ENCODE measurements around the gene MTMR10. TPM values are rescaled to one million over a fixed set of nuclear protein-coding genes. Genes with fewer than 3 reads are reported as not detected.

Gene MTMR10
- total and polyA plus RNA-seq, 2 of the 4 experiments (the other 2 are of a cell fraction), result 11.2 to 13.8 TPM

- Histone ChIP-seq H2BK20ac (ENCODE audit: low read depth, low read length) (no peak overlapping the region), H2BK120ac (ENCODE audit: low read depth, low read length) (no peak overlapping the region), H4K20me1 (ENCODE audit: insufficient read depth, low read length) (peaks cover 39% of the 10 kb centered on the region; the same call in 1 of the 2 replicates), H3K4me2 (ENCODE audit: low read depth, low read length) (no peak overlapping the region), H3K36me3 (ENCODE audit: control insufficient read depth, insufficient read depth, low read length) (peaks cover 64% of the 10 kb centered on the region), H2AK9ac (replicated peaks; ENCODE audit: low read depth, low read length, poor library complexity) (no peak overlapping the region), H2BK5ac (ENCODE audit: low read depth, low read length, poor library complexity, severe bottlenecking) (no peak overlapping the region), H2AFZ (replicated peaks; ENCODE audit: low read length, poor library complexity) (no peak overlapping the region), H3K4me1 (ENCODE audit: control insufficient read depth, insufficient read depth, low read length) (peaks cover 26% of the 10 kb centered on the region), H3K4ac (ENCODE audit: low read depth, low read length) (no peak overlapping the region), H3K56ac (ENCODE audit: extremely low read depth, insufficient read depth, low read length) (no peak overlapping the region), H4K8ac (ENCODE audit: low read depth in 2 of 2, low read length in 2 of 2) (no peak overlapping the region), H3K9me1 (ENCODE audit: insufficient read depth, low read length) (peaks cover 29% of the 10 kb centered on the region), H3K14ac (replicated peaks; ENCODE audit: low read depth, low read length) (no peak overlapping the region), H3K9me3 (ENCODE audit: control insufficient read depth, insufficient read depth, low read length) (no peaks in the 10 kb centered on the region), H2BK15ac (ENCODE audit: low read depth, low read length) (no peak overlapping the region), H2AK5ac (ENCODE audit: low read depth, low read length) (no peak overlapping the region), H3K27me3 (ENCODE audit: control insufficient read depth, insufficient read depth, low read length) (no peaks in the 10 kb centered on the region; the same call in 1 of the 2 replicates), H3K79me1 (ENCODE audit: low read depth in 1 of 2, low read length in 2 of 2) (no peaks in the 10 kb centered on the region), H3K9ac (ENCODE audit: low read depth, low read length) (no peak overlapping the region), H3K23ac (ENCODE audit: low read depth, low read length) (no peak overlapping the region), H3K27ac (ENCODE audit: insufficient read depth, low read length) (no peak overlapping the region), H3K18ac (ENCODE audit: low read depth, low read length) (no peak overlapping the region), H3K4me3 (ENCODE audit: insufficient read depth, low read depth, low read length) (no peak overlapping the region), H4K91ac (ENCODE audit: insufficient read depth, low read depth, low read length) (no peak overlapping the region), H4K5ac (ENCODE audit: low read depth, low read length) (no peak overlapping the region)
- dilution Hi-C loops (cut with HindIII; ENCODE audit: low sequenced_read_pairs, unreplicated experiment) (no loop called here), in situ Hi-C loops (cut with MboI; ENCODE audit: low sequenced_read_pairs) (no loop called here), intact Hi-C loops (cut with micrococcal nuclease) (no loop called here)
- ATAC-seq (ENCODE audit: low read depth), result no peak
- 100% methylated on average over 1 of the region's 9 CpGs; no CpG with 5 or more reads in 1 of the 2 experiments for WGBS, 2 experiments (ENCODE audit: extremely low coverage in 2 of 2, insufficient read length in 1 of 2)
- BruUV-seq (replicated peaks), result no TSS peak
- no peak for DNase-seq
- TF ChIP-seq FOS (IDR thresholded peaks at IDR 0.05; ENCODE audit: low read depth, low read length) (no peak), POLR2A (IDR thresholded peaks at IDR 0.05; ENCODE audit: low read depth, low read length) (no peak), USF2 (IDR thresholded peaks at IDR 0.05; ENCODE audit: low read depth, low read length) (no peak), RCOR1 (IDR thresholded peaks at IDR 0.05; ENCODE audit: insufficient replicate concordance, low read length) (no peak), CHD1 (IDR thresholded peaks at IDR 0.05; ENCODE audit: low read depth, low read length) (no peak), NFE2L2 (IDR thresholded peaks at IDR 0.05; ENCODE audit: low read depth, low read length) (no peak), MAFK (IDR thresholded peaks at IDR 0.05; ENCODE audit: low read depth, low read length) (no peak), ELK1 (IDR thresholded peaks at IDR 0.05; ENCODE audit: borderline replicate concordance, low read depth, low read length) (no peak), MAZ (IDR thresholded peaks at IDR 0.05; ENCODE audit: borderline replicate concordance, low read depth, low read length) (no peak), BHLHE40 (IDR thresholded peaks at IDR 0.05; ENCODE audit: low read depth, low read length) (no peak), RAD21 (IDR thresholded peaks at IDR 0.05; ENCODE audit: low read length) (no peak)
- ChIA-PET CTCF (no interaction called here), POLR2A (ENCODE audit: unreplicated experiment) (no interaction called here)
Observed at GRCh38 chr15:30925686-30926085, 65.7 kb downstream of the MTMR10 start.
